Measurements from ENCODE around the gene CDH2.

CDH2 gene

GRCh38 chr18:28171837-28172236, 5.1 kb downstream of the CDH2 start:
- DNase-seq (ENCODE audit: low read depth in 1 of 2, low spot score in 1 of 2) = no peak

DNA sequence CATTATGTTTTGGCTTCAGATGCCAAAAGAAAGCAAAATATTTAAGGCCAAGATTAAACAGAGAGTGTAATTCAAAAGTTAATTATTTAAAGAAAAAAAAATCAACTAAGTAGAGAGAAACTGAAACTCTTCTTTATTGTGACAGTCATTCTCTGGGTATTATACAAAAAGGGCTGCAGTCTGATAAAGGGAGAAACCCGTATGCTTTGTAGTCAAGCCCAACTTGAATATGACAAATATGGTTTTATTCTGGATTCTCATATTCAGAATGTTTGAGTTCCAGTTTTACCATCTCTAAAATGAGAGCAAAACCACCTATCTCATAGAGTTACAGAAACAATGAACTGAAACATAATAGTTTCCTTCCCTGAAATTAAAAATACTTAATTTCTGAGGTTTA, 8.2 kb downstream of the CDH2 start:
- DNase-seq (ENCODE audit: low read depth in 1 of 2, low spot score in 1 of 2) = no peak

- DNase-seq (ENCODE audit: low read depth in 1 of 2, low spot score in 1 of 2) = no peak
Measured at GRCh38 chr18:28167835-28168349, 9.0 kb downstream of the CDH2 start.

DNA sequence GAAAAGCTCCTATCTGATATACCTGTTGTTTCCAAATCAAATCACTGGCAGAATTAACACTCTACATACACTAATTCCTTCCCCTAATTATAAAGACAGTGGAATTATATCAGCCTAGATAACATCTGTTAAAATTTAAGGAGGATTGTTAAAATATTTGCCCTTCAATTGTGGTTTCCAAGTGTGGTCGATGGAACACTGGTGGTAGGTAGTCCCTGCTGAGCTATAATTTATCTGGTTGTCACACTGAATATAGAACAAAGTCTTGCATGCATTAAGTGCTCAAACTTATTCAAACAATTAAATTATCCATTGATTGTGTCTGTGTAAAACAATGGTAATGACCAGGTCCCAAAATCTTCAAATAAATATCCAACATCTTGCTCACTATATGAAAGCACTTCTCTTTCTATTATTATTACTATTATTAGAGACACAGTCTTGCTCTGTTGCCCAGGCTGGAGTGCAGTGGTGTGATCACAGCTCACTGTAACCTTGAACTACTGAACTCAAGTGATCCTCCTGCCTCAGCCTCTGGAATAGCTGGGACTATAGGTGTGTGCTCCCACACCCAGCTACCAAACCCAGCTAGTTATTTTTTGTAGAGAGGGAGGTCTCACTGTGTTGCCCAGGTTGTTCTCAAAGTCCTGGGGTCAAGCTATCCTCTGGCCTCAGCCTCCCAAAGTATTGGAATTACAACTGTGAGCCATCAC, 12.0 kb downstream of the CDH2 start:
- no peak for DNase-seq (ENCODE audit: low read depth in 1 of 2, low spot score in 1 of 2)

GRCh38 chr18:28163201-28163775, 13.6 kb downstream of the CDH2 start:
- DNase-seq (ENCODE audit: low read depth in 1 of 2, low spot score in 1 of 2) = no peak

GRCh38 chr18:28161608-28162599, 15.0 kb downstream of the CDH2 start:
- no peak for DNase-seq (ENCODE audit: low read depth in 1 of 2, low spot score in 1 of 2)

DNA sequence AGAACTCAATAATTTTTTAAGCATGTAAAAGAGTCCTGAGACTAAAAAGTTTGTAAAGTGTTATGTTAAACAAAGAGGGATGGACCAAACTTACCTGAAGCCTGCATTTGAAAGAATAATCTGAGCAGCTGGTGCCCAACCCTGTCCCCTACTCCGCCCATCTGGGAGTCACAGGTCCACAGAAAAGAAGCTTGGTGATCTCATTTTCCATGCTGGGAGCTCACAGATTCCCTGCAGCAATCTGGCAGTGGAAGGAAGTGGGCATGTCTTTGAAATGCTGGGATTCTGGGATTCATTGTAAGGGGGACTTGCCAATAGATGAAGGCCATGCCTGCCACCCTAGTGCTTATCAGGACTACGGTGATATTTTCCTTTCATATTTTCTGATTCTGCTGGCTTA, 17.9 kb downstream of the CDH2 start:
- no peak for DNase-seq (ENCODE audit: low read depth in 1 of 2, low spot score in 1 of 2)

GRCh38 chr18:28158083-28158581, 18.8 kb downstream of the CDH2 start:
- no peak for DNase-seq (ENCODE audit: low read depth in 1 of 2, low spot score in 1 of 2)

DNA sequence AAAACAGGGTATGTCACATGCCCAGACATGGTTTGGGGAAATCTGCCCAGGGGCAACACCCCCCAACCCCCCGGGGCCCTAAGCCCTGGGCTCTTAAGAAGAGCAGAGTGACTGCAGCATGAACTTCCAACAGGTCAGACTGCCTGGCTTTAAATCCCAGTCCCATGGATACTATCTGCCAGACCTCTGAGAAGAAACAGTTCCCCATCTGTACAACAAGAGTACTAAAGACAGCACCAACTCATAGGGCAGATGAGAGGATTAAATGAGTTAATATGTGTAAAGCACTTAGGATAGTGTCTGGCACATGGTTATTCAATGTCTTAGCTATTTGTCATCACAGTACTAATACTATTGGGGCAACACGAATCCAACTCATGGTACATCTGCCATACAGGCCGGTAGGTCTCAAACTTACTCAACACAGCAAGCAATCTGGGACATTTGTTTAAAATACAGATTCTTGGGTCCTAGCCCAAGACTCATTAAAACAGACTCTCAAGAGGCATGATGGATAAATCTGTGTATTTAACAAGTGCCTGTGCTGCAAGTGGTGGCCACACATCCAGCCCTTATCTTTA, 23.4 kb downstream of the CDH2 start:
- no peak for DNase-seq (ENCODE audit: low read depth in 1 of 2, low spot score in 1 of 2)

DNA sequence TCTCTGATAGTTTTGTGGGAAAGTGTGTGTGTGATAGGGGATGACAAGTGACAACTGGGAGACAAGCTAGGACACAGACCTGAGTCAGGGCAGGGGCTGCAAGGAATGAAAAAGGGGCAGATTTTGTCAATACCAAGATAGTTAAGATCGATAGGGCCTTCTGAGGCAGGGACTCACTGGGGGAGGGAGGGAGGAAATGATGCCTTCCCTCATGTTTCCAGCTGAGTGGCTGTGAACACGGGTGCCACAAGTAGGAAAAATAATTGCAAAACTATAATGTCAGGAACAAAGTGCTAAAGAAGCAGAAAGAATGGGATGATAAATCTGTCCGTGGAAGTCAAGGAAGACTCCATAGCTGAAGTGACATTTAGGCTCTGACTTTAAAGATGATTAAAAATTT, 24.2 kb downstream of the CDH2 start:
- no peak for DNase-seq (ENCODE audit: low read depth in 1 of 2, low spot score in 1 of 2)

DNA sequence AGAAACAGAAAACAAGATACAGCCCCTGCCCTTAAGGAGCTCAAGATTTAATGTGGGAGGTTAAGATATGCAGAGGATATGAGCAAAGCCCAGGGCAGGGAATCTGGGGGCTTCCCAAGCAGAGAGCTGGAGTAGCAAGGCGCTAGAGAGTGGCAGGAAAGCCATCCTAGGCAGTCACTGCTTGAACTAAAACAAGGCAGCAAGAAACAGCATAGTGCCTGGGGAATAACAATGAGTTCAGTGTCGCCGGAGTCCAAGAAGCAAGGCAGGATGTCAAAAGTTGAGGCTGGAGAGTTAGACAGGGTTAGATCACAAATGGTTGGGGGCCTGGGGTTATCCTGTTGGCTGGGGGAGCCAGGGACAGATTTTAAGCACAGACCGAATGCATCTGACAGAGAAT, 24.6 kb downstream of the CDH2 start:
- DNase-seq (ENCODE audit: low read depth in 1 of 2, low spot score in 1 of 2) = no peak

- no peak for DNase-seq (ENCODE audit: low read depth in 1 of 2, low spot score in 1 of 2)
Measured at GRCh38 chr18:28151434-28151833, 25.5 kb downstream of the CDH2 start.

DNA sequence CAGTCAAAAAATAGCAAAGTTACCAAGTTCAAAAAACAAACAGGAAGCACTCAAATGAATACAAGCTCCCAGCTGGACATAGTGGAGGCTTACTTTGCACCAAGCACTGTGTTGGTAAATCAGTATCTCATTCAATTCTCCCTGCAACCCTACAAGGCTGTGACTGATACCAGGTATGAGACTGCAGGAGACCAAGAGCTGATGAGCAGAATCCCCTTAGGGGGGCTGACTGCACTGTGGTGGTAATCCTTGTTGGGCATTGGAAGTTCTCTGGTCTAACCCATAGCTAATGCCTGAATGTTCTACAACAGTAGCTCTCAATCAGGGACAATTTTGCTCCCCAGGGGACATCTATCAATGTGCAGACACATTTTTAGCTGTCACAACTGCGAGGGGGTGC, 26.0 kb downstream of the CDH2 start:
- DNase-seq (ENCODE audit: low read depth in 1 of 2, low spot score in 1 of 2) = no peak

DNA sequence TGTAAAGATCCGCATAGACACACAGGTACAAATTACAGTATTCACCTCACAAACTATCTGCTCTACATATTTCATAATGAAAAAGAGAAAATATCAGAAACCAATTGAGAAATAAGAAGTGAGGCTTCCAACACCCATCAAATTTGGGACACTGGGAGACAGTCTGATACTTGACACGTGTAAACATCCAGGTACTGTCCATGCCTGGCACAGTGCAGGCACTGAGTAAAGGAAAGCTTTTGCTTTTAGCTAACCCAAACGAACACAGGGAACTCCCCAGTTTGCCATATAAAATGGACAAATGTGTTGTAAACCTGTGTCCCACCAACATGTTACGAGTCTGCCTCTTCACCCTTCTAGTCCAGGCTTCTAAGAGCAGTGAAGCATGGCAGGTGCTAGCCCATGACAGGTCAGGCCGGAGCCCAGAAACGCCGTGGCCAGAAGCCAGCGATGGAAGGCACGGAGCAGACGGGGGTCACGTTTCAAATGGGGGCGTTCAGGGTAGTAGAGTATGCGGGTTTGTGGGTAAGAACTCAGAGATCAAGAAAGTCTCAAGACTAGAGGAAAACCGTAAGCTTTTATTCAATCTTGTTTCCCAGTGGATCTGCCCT, 27.0 kb downstream of the CDH2 start:
- no peak for DNase-seq (ENCODE audit: low read depth in 1 of 2, low spot score in 1 of 2)

DNA sequence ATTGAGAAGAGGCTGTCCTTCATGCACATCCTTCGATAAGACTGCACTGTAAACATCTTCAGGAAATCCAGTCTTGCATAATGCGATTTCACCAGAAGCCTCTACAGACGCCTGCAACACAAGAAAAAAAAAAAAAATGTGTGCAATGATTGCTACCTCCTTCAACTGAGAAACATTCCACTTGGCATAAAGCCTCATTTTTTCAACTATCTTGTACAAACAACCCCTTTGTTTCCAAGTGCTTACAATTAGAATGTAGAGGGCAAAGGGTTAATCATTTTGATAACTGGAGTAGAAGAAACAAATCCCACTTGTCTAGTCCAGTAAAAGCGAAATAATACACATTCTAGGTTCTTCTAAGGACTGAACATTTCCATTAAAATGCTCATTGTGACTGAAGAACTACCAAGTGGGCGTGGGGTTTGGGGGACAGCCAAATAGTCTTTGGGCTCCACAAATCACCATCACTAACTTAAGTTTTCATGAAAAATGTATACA, 29.2 kb downstream of the CDH2 start:
- no peak for DNase-seq (ENCODE audit: low read depth in 1 of 2, low spot score in 1 of 2)

DNA sequence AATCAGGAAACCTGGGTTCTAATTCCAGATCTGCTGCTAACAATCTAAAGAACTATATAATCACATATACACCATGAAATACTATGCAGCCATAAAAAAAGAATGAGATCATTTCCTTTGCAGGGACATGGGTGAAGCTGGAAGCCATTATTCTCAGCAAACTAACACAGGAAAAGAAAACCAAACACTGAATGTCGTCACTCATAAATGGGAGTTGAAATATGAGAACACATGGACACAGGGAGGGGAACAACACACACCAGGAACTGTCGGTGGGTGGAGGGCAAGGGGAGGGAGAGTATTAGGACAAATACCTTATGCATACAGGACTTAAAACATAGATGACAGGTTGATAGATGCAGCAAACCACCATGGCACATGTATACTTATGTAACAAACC, 33.2 kb downstream of the CDH2 start:
- no peak for DNase-seq (ENCODE audit: low read depth in 1 of 2, low spot score in 1 of 2)

DNA sequence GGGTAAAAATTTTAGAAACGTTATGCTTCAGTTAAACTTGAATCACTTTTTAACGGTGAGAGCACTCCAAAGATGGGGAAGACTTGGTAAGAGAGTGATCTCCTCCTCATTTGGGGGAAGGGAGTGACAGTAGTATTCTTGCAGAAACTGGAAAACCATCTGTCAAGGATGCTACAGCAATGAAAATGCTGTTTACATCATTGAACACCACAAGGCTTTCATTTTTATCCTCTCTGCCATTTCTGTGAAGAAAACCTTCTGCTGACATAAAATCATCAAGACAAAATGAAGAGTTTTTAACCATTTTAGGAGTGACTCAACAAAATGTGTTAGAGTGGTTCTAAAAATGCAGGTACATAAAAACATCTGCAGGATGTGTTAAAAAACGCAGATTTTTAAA, 38.1 kb downstream of the CDH2 start:
- DNase-seq (ENCODE audit: low read depth in 1 of 2, low spot score in 1 of 2) = no peak

DNA sequence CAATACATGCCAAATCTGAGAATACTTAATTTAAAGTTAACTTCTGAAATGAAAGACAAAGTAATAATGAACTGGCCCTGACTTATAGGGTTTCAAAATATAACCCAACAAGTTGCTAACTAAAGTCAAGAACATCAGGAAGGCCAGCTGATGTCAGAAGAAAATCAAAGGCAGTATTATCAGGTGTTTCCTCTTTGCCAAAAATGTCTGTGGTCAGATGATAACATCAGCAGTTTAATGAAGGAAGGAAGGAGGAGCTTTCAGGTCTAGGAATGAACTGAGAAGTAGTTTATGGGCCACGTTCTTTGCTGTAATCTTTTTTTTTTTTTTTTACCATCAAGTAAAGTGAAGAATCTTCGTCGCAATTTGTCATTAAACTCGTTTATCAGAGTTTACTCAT, 40.9 kb downstream of the CDH2 start:
- DNase-seq (ENCODE audit: low read depth in 1 of 2, low spot score in 1 of 2) = no peak

DNA sequence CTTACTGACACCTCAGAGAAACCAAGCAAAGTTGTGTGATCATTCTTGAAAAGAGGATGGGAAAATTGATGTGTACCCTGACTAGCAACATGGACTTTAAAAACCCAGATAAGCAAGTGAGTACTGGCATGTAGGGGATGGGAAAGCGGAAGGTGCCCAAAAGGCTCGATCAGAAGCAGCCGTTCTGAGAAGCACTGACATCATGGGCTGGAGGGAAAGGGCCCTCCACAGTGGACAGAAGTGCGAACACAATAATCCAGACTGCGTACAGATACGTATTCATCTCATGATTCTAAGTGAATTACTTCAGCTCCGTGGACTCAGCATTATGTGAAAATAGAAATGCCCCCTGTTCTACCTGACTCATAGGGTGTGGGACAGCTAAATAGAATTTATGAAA, 42.2 kb downstream of the CDH2 start:
- no peak for DNase-seq (ENCODE audit: low read depth in 1 of 2, low spot score in 1 of 2)

DNA sequence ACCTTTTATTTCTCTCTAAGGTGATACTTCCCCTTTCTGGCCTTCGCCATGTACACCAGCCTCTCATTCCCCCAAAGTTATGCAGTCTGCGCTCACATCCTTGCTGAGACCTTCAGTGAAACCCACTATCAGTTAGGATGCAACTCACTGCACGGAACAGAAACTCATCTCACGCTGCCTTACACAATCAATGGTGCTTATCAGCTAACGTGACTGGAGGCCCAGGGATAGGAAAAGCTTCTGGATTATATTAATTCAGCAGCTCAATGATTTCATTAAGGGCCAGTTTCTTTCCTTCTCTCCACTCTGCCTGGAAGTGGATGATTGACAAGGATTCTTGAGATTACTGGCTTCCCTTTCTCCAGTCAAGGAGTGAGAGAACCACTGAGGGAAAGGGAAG, 44.8 kb downstream of the CDH2 start:
- no peak for DNase-seq (ENCODE audit: low read depth in 1 of 2, low spot score in 1 of 2)

- DNase-seq (ENCODE audit: low read depth in 1 of 2, low spot score in 1 of 2) = no peak
Measured at GRCh38 chr18:28128659-28128980, 48.3 kb downstream of the CDH2 start.

Measured in activated CD4-positive, alpha-beta T cell treated with anti-CD3 and anti-CD28 coated beads, Interleukin-2, amount 50 U/mL, for 24 hours (primary cell).